Stimulated activated CD4-positive, alpha-beta T cell treated with anti-CD3 and anti-CD28 coated beads, TNF-alpha, amount 100 ng/mL, for 24 hours (primary cell): ENCODE measurements around the gene DENND6A.
A peak's percentile ranks its signal among the peaks of the same experiment; 100 is the strongest.
"Not testable (repeated sequence)": the region's sequence is repeated elsewhere in the genome, so short reads cannot be mapped to it uniquely, and the experiment has no call there.

Experiments used
- DNase-seq, 3 experiments: peaks; one replicate each; pipeline ENCODE4 v3.0.0-alpha.2; 2020; ENCODE audit warnings: low read depth in 3 of 3

Gene DENND6A, protein sequence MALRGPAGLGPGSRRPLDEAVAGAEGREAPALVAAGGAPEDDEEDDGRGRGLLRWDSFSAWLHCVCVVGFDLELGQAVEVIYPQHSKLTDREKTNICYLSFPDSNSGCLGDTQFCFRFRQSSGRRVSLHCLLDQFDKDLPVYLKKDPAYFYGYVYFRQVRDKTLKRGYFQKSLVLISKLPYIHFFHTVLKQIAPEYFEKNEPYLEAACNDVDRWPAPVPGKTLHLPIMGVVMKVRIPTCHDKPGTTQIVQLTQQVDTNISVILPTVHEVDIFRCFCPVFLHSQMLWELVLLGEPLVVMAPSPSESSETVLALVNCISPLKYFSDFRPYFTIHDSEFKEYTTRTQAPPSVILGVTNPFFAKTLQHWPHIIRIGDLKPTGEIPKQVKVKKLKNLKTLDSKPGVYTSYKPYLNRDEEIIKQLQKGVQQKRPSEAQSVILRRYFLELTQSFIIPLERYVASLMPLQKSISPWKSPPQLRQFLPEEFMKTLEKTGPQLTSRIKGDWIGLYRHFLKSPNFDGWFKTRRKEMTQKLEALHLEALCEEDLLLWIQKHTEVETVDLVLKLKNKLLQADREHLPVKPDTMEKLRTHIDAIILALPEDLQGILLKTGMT

DNA sequence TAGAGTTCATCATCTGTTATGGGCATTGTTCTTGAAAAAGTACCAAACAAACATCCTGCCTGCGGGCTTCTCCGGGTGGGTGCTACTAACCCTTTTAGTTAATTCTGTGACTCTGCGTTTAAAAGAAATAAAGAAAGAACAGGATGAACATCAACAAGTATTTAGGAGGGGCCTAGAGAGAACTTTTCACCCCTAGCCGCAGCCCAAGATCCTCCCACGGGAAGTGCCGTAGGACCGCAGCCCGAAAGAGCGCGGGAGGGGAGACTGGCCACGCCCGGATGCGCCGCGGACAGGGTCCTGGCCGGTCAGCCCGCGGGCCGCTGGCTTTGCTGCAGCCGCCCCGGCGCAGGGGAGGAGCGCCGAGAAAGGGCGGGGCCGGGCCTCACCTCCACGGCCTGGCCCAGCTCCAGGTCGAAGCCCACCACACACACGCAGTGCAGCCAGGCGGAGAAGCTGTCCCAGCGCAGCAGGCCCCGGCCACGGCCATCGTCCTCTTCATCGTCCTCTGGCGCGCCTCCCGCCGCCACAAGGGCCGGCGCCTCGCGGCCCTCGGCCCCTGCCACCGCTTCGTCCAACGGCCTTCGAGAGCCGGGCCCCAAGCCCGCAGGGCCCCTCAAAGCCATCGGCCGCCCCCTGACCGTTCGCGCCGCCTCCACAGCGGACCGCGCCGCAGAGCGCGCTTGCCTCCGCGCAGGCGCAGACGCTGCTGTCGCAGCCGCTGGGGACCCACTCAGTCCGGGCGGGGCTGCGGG is at the start of gene DENND6A:
DENND6A (minus strand) TSS at position 682 of the 752 bp plus-strand sequence; CDS start at position 623, 59 bp downstream.
- peak; percentile 91 to 95 (median 91) for DNase-seq

DNA sequence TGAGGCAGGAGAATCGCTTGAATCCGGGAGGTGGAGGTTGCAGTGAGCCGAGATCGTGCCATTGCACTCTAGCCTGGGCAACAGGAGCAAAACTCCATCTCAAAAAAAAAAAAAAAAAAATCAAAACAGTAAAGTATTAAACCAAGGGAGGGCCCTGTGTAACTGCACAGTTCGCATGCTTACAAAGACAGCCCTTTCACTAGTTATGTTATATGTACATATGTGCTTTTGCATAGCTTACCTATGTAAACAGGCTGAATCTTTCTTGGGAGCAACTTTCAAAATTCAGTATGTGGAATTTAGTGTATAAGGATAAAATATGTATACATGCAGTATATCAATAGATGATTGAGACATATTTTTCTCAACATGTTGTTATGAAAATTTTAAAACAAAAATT is 47.1 kb upstream of the DENND6A start:
- no peak for DNase-seq

DNA sequence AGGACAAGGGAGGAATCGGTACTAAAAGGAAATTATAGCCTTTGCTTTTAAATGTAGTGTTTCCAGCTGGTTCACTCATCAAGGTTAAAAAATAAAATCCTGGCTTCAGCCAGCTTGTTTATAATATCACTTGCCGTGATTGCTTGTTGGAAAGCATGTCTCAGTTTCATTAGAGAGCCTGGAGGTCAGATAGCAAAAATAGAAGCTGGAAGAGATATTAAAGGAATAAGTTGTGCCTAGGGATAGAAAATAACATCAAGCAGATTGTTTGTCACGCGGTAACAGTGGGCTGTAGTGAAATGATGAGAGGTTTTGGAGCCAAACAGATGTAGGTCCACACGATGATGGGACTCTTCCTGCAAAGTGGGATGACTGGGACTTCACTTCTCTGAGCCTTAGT is 45.5 kb upstream of the DENND6A start:
- no peak for DNase-seq

DNA sequence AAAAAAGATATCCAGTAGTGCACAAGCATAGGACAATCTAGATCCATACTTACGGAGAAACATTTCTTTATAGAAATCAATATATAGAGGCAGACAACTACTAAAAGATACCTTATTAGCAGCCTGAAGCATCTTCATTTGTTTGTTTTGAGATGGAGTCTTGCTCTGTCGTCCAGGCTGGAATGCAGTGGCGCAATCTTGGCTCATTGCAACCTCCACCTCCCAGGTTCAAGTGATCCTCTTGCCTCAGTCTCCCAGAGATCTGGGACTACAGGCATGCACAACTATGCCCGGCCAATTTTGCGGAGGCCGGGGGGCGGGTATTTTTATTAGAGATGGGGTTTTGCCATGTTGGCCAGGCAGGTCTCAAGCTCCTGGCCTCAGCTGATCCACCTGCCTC is 45.0 kb upstream of the DENND6A start:
- DNase-seq, result no peak

DNA sequence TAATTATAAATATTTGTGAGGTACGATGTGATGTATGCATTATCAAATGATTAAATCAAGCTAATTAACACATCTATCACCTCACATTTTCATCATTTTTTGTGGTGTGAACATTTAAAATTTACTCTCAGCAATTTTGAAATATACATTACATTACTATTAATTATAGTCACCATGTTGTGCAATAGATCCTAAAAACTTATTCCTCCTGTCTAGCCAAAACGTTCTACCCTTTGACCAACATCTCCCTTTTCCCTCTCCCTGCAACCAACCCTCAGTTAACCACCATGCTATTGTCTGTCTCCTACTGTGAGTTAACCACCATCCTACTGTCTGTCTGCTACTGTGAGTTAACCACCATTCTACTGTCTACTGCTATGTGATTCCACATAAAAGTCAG is 42.5 kb upstream of the DENND6A start:
- DNase-seq, result no peak

DNA sequence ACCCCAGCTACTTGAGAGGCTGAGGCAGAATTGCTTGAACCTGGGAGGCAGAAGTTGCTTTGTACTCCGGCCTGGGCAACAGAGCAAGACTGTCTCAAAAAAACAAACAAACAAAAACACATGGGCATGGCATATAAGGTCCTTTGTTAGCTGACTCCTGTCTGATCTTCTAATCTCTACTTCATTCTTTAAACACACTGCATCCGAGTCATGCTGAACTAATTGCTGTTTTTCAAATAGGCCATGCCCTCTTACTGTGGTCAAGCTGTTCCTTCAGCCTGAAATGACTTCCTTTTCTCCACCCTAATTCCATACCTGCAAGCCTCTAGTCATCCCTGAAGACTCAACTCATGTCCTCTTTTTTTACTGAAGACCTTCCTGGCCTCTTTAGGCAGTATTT is 40.9 kb upstream of the DENND6A start:
- DNase-seq, result no peak

DNA sequence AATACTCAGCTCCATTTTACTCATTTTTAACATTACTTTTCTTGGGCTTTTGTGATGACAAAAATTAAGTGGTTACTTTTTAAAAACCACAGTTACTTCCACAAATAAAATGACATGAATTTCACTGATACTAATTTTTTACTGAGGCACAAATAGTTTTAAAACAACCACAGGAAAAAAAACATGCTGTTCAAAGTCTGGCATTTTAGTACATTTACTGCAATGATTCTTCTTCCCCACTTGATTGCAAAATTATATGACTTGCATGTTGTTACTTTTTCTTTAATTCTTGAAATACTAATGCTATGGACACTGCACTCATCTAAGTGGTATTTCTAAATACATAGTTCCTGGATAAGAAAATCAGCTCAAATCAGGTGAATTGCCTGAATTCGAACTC is 38.4 kb upstream of the DENND6A start:
- DNase-seq, result no peak

DNA sequence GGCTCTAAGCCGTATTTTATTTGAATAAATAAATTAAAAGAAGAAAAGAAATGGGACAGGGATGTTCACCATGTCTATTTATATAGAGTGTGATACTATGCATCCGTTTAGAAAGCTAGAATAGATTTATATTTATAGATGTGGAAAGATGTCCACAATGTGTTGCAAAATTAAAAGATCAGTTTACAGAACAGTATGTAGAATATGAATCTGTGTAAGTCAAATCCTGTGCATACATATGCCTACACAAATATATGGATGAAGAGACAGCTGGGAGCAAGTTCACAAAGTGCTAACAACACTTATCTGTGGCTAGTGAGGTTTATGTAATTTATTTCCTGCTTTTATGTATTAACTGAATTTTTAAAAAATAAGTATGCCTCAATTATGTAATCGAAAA is 37.8 kb upstream of the DENND6A start:
- DNase-seq, result no peak

DNA sequence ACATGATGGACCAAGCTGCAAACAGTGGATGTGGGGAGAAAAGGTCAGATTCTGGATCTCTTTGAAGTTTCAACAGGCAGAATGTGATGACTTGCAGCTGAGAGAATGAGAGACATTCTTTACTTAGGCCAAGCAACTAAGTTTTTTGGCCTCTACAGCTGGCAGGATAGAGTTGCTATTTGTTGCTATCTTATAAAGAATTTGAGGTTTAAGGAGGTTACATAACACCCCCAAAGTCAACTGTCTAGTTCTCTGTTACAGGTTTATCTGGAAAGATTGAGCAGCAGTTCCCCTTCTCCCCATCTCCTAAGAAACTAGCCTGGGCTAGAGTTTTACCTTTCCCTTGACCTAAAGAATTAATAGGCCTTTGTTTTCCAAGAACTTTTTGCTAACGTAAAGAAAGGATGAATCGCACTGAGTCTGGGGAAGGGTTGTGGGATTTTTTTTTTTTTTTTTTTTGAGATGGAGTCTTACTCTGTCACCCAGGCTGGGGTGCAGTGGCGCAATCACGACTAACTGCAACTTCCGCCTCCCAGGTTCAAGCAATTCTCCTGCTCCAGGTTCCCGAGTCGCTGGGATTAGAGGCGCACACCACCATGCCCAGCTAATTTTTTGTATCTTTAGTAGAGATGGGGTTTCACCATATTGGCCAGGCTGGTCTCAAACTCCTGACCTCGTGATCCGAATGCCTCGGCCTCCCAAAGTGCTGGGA is 36.6 kb upstream of the DENND6A start:
- no peak for DNase-seq

DNA sequence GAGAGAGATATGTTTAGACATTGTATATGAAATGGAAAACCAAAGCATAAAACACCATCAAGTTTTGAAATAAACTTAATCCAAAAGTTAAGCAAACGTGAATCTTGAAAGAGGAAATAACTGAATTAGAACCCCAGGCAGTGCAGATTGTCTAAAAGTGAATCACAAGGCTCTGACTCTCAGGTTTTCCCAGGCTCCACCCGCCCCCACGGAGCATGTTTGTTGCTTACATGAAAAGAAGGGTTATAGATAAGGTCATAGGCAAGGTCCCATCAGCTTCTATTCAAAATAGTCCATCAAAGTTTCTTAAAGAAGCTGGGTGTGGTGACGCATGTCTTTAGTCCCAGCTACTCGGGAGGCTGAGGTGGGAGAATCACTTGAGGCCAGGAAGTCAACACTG is 34.2 kb upstream of the DENND6A start:
- DNase-seq, result no peak

DNA sequence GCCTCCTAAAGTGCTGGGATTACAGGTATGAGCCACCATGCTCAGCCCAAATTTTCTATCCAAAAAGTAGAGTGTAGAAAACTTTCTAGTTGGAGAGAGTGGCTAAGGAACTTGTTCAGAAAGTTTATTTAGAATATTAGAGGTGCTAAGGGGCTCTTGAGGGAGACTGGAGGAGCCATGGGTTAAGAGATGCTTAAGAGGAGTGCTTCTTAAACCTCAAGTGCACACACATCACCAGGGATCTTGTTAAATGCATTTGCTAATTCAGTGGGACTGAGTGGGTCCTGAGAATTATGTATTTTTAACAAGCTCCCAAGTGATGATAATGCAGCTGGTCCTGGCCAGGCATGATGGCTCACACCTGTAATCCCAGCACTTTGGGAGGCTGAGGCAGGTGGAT is 33.5 kb upstream of the DENND6A start:
- no peak for DNase-seq

DNA sequence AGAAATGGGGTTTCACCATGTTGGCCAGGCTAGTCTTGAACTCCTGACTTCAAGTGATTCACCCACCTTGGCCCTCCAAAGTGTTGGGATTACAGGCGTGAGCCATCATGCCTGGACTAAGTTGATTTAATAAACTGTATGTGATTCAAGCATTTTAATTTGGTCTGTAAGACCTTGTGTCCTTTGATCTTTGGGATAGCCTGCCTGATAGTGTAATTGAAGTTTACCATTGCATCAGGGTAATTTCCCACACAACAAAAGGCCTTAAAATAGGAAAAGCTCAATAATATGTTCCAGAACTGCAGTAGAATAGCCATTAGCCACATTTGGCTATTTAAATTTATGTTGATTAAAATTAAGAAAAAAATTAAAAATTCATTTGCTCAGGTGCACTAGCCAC is 25.2 kb upstream of the DENND6A start:
- DNase-seq, result no peak

DNA sequence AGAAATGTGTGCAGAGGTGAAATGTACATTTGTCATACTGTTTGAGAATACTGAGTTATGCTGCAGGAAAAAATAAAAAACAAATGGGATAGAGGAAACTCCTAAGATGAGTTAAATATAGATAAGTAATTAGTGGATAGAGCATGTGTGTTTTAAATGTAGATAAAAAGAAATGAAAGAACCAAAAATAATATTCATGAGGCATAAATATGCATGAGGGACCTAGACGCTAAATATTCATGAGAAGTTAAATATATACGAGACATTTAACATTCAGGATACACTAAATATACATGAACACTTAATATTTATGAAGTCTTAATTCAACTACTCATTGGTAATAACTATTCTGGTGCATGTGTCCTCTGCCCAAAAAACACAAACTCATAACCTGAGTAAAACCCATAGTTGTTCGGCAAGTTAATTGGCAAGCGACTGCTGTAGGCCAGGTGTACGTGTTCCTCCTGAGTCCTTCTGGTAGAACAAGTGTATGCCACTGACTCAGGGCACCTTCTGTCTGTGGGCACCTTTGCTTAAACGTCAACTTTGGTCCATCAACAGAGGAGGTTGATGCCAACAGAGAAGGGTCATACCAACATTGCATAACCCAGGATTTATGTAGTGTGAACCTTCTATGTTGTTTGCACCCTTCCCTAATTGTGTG is 24.5 kb upstream of the DENND6A start:
- DNase-seq, result no peak

DNA sequence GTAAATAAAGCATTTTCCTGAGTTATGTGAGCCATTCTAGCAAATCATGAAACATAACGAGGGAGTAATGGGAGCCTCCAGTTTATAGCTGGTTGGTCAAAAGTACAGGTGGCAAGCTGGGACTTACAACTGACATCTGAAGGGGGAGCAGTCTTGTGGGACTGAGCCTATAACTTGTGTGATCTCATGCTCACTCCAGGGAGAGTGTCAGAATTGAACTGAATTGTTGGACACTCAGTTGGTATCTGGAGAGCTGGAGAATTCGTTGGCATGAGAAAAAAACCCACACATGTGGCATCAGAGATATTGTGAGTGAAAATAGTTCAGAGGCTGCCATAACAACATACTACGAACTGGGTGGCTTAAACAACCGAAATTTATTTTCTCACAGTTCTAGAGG is 22.8 kb upstream of the DENND6A start:
- no peak for DNase-seq

DNA sequence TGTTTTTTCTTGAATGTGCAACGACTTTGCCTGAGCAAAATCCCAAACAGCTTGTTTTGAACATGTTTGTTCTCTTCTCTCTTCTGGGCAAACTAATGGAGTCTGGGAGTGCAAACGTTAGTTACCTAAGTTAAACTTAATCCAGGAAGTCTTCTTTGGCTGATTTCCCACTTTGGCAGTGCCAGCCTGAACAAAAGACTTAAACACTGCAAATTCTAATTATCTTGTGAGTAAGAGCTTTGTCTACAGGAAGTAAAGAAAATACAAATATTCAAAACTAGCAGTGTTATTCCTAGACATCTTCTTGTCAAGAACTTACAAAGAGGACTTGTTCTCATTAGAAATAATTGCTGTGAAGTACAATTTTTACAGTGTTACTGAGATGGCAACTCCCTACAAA is 16.7 kb upstream of the DENND6A start:
- DNase-seq, result no peak

DNA sequence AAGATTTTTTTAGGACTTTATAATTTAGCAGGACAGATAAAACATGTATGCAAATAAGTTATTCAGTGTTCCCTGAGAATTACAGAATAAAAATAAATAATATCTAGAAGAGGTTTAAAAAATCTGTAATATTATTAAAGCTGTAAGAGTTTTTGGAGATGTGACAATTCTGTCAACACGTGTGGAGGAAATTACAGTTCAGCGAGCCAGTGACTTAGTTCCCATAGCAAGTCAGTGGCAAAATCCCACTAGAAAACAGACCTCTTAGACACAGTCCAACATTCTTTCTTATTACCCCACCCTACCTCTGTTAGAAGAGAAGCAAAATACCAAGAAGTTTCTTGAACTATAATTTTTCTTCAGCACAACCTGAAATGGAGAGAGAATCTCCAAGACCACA is 16.2 kb upstream of the DENND6A start:
- no peak for DNase-seq

DNA sequence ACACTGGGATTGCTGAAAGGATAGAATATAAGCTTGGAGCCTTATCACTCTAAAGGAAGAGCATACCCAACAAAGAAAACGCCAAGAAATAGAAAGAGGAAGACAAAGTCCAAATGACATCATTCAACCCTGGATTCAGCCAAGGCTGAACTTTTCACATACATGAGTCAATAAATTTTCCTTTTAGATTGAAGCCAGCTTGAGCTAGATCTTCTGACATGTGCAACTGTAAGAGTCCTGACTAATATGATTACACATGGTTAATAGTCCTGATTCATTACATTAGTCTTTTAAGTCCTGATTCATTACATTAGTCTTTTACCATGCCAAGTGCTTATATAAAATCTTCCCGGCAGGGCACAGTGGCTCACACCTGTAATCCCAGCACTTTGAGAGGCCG is 13.6 kb upstream of the DENND6A start:
- no peak for DNase-seq

DNA sequence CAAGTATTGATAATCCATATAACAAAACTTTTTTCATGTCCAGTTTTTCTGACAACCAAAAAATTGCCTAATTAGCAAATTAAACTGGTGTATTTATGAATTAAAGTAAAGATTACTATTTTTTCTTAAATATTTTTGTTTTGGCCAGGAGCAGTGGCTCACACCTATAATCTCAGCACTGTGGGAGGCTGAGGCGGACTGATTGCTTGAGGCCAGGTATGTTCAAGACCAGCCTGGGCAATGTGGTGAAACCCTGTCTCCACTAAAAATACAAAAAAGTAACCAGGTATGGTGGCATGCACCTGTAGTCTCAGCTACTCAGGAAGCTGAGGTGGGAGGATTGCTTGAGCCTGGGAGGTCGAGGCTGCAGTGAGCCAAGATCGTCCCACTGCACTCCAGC is 12.5 kb upstream of the DENND6A start:
- not testable (repeated sequence) for DNase-seq

DNA sequence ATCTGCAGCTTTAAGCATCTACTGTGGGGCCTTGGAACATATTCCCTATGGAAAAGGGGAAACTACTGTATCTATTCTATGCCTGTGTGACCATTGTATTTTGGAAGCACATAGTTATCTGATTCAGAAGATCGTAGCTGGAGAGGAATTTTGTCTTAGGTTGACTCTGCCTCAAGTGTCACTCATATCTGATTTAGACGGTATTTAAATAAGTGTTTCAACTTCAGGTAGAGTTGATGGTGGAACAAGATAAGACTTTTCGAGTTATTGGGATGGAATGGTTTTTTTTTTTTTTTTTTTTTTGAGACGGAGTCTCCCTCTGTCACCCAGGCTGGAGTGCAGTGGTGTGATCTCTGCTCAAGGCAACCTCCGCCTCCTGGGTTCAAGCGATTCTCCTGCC is 8.9 kb upstream of the DENND6A start:
- no peak for DNase-seq

DNA sequence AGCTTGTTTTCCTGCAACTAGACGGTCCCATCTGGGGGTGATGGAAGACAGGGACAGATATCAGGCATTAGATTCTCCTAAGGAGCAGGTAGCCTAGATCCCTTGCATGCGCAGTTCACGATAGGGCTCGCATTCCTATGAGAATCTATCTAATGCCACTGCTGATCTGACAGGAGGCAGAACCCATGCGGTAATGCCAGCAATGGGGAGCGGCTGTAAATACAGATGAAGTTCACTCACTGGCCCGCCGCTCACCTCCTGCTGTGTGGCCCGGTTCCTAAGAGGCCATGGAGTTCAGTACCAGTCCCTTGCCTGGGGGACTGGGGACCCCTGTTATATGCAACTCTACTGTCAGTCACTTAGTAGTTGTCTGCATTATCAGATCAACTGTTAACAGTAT is 7.9 kb upstream of the DENND6A start:
- no peak for DNase-seq

DNA sequence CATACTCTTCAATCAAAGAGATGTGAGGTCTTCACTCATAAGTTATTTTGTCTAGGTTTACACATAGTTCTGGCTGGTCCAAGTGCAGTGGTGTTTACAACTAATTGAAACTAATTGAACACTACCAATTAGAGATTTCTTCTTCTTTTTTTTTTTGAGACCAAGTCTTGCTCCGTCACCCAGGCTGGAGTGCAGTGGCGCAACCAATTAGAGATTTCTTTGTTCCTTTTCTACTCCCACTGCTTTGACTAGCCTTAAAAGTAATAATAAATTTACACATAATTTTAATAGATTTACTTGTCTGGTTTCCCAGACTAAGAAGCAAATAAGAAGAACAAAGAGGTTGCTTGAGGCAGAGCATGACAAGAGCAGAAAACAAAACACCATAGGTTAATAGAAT is 6.7 kb upstream of the DENND6A start:
- DNase-seq, result no peak
